Ectodermal cell (in vitro differentiated cells): ENCODE measurements around the gene F7.

ENCODE experiments used
- H3K27ac ChIP-seq: 2 replicates; pipeline ENCODE4 v1.7.0; 2013; ENCODE audit warnings: mild to moderate bottlenecking, low read depth, low read length; ENCODE audit not compliant: insufficient read depth, poor library complexity, severe bottlenecking
- H3K27me3 ChIP-seq: 2 replicates; pipeline ENCODE4 v1.7.0; 2013; ENCODE audit warnings: mild to moderate bottlenecking, low read length; ENCODE audit not compliant: insufficient read depth, control insufficient read depth, poor library complexity, severe bottlenecking
- H3K36me3 ChIP-seq: one replicate; pipeline ENCODE4 v1.7.0; 2013; ENCODE audit warnings: low read length; ENCODE audit not compliant: control insufficient read depth, insufficient read depth
- H3K4me1 ChIP-seq: one replicate; pipeline ENCODE4 v1.7.0; 2013; ENCODE audit warnings: low read length; ENCODE audit not compliant: control insufficient read depth, insufficient read depth
- H3K4me3 ChIP-seq: 2 replicates; pipeline ENCODE4 v1.7.0; 2013; ENCODE audit warnings: low read depth, low read length, control low read depth; ENCODE audit not compliant: insufficient read depth
- H3K9me3 ChIP-seq: 2 replicates; pipeline ENCODE4 v1.7.0; 2013; ENCODE audit warnings: mild to moderate bottlenecking, low read length, moderate library complexity; ENCODE audit not compliant: control insufficient read depth
- WGBS, 2 experiments: methylation state at CpG; one replicate each; pipeline ENCODE4 v1.1.7; 2013; ENCODE audit warnings: missing lambda C conversion rate in 2 of 2; 5-methylcytosine and 5-hydroxymethylcytosine counted together

F7 gene

GRCh38 chr13:113080361-113080831, 25.2 kb upstream of the F7 start:
- WGBS, 2 experiments = 95 to 96% methylated on average over 18 of the region's 18 CpGs
- H3K4me1 ChIP-seq = no peaks in the 10 kb centered on the region
- H3K27ac ChIP-seq = no peak overlapping the region
- no peaks in the 10 kb centered on the region for H3K27me3 ChIP-seq
- no peaks in the 10 kb centered on the region for H3K9me3 ChIP-seq
- H3K4me3 ChIP-seq = no peak overlapping the region
- no peaks in the 10 kb centered on the region for H3K36me3 ChIP-seq

GRCh38 chr13:113080901-113081521, 24.6 kb upstream of the F7 start:
- no peaks in the 10 kb centered on the region for H3K36me3 ChIP-seq
- WGBS, 2 experiments = 93 to 95% methylated on average over 24 to 25 of the region's 25 CpGs
- H3K4me3 ChIP-seq = no peak overlapping the region
- H3K4me1 ChIP-seq = no peaks in the 10 kb centered on the region
- H3K27ac ChIP-seq = no peak overlapping the region
- H3K9me3 ChIP-seq = no peaks in the 10 kb centered on the region
- H3K27me3 ChIP-seq = no peaks in the 10 kb centered on the region

- H3K4me1 ChIP-seq = no peaks in the 10 kb centered on the region
- H3K4me3 ChIP-seq = no peak overlapping the region
- H3K9me3 ChIP-seq = no peaks in the 10 kb centered on the region
- H3K36me3 ChIP-seq = no peaks in the 10 kb centered on the region
- 93% methylated on average over 26 of the region's 26 CpGs for WGBS, 2 experiments
- H3K27me3 ChIP-seq = no peaks in the 10 kb centered on the region
- H3K27ac ChIP-seq = no peak overlapping the region
Measured at GRCh38 chr13:113082198-113083021, 23.2 kb upstream of the F7 start.

- no peaks in the 10 kb centered on the region for H3K9me3 ChIP-seq
- H3K4me3 ChIP-seq = no peak overlapping the region
- H3K27me3 ChIP-seq = no peaks in the 10 kb centered on the region
- H3K36me3 ChIP-seq = peaks cover 3% of the 10 kb centered on the region
- H3K27ac ChIP-seq = no peak overlapping the region
- 88 to 91% methylated on average over 10 of the region's 10 CpGs for WGBS, 2 experiments
- no peaks in the 10 kb centered on the region for H3K4me1 ChIP-seq
Measured at GRCh38 chr13:113083022-113083373, 22.6 kb upstream of the F7 start.

- Histone ChIP-seq H3K4me1 (no peaks in the 10 kb centered on the region), H3K36me3 (peaks cover 8% of the 10 kb centered on the region), H3K27ac (no peak overlapping the region), H3K27me3 (no peaks in the 10 kb centered on the region), H3K9me3 (no peaks in the 10 kb centered on the region), H3K4me3 (no peak overlapping the region)
- 91 to 92% methylated on average over 18 of the region's 18 CpGs for WGBS, 2 experiments
Measured at GRCh38 chr13:113083402-113084061, 22.1 kb upstream of the F7 start.

- WGBS, 2 experiments = 94 to 95% methylated on average over 25 of the region's 25 CpGs
- Histone ChIP-seq H3K9me3 (no peaks in the 10 kb centered on the region), H3K4me3 (no peak overlapping the region), H3K4me1 (no peaks in the 10 kb centered on the region), H3K36me3 (peaks cover 10% of the 10 kb centered on the region), H3K27me3 (no peaks in the 10 kb centered on the region), H3K27ac (no peak overlapping the region)
Measured at GRCh38 chr13:113084094-113084942, 21.3 kb upstream of the F7 start.

- 93 to 94% methylated on average over 24 of the region's 24 CpGs for WGBS, 2 experiments
- H3K27me3 ChIP-seq = no peaks in the 10 kb centered on the region
- H3K4me3 ChIP-seq = no peak overlapping the region
- peaks cover 10% of the 10 kb centered on the region for H3K36me3 ChIP-seq
- H3K9me3 ChIP-seq = no peaks in the 10 kb centered on the region
- H3K4me1 ChIP-seq = no peaks in the 10 kb centered on the region
- no peak overlapping the region for H3K27ac ChIP-seq
Measured at GRCh38 chr13:113084943-113085540, 20.5 kb upstream of the F7 start.

- no peaks in the 10 kb centered on the region for H3K9me3 ChIP-seq
- H3K4me1 ChIP-seq = no peaks in the 10 kb centered on the region
- no peaks in the 10 kb centered on the region for H3K27me3 ChIP-seq
- H3K27ac ChIP-seq = no peak overlapping the region
- H3K36me3 ChIP-seq = peaks cover 10% of the 10 kb centered on the region
- no peak overlapping the region for H3K4me3 ChIP-seq
- 86 to 88% methylated on average over 32 of the region's 32 CpGs for WGBS, 2 experiments
Measured at GRCh38 chr13:113086031-113086750, 19.4 kb upstream of the F7 start.
